H9 (cell line): Measurements from ENCODE around the gene PGGHG. TPM values are rescaled to one million over a fixed set of nuclear protein-coding genes. Genes with fewer than 3 reads are reported as not detected.

Source experiments
- DNase-seq: peaks from one replicate; pipeline ENCODE4 v3.0.0-alpha.2; 2017
- H2AFZ ChIP-seq: one replicate; pipeline ENCODE4 v1.6.1; 2013; ENCODE audit warnings: mild to moderate bottlenecking, low read length, control low read depth, moderate library complexity
- H2AK5ac ChIP-seq: 2 replicates; pipeline ENCODE4 v1.6.1; 2013; ENCODE audit warnings: low read length, control low read depth, mixed read lengths; ENCODE audit not compliant: insufficient read length
- H2BK120ac ChIP-seq: one replicate; pipeline ENCODE4 v1.6.1; 2013; ENCODE audit warnings: low read depth, mild to moderate bottlenecking, low read length, control low read depth, inconsistent platforms; ENCODE audit not compliant: poor library complexity, severe bottlenecking
- H2BK12ac ChIP-seq: 2 replicates; pipeline ENCODE4 v1.6.1; 2013; ENCODE audit warnings: low read length, control low read depth, mixed read lengths, low read depth; ENCODE audit not compliant: insufficient read length
- H2BK15ac ChIP-seq: 2 replicates; pipeline ENCODE4 v1.6.1; 2013; ENCODE audit warnings: low read depth, low read length, control low read depth
- H2BK20ac ChIP-seq: one replicate; pipeline ENCODE4 v1.6.1; 2013; ENCODE audit warnings: low read depth, mild to moderate bottlenecking, low read length, control low read depth, inconsistent platforms; ENCODE audit not compliant: poor library complexity, severe bottlenecking
- H2BK5ac ChIP-seq: 2 replicates; pipeline ENCODE4 v1.6.1; 2013; ENCODE audit warnings: low read length, control low read depth, mixed read lengths; ENCODE audit not compliant: insufficient read length
- H3K14ac ChIP-seq: 2 replicates; pipeline ENCODE4 v1.6.1; 2013; ENCODE audit warnings: low read length, control low read depth; ENCODE audit not compliant: insufficient read depth
- H3K18ac ChIP-seq: 2 replicates; pipeline ENCODE4 v1.6.1; 2013; ENCODE audit warnings: low read depth, mild to moderate bottlenecking, mixed read lengths, low read length, control low read depth; ENCODE audit not compliant: insufficient read length
- H3K23ac ChIP-seq: 2 replicates; pipeline ENCODE4 v1.6.1; 2013; ENCODE audit warnings: low read length, control low read depth, mixed read lengths, low read depth; ENCODE audit not compliant: insufficient read length
- H3K23me2 ChIP-seq: 2 replicates; pipeline ENCODE4 v1.6.1; 2013; ENCODE audit warnings: low read depth, mild to moderate bottlenecking, mixed read lengths, low read length, control low read depth; ENCODE audit not compliant: insufficient read length, poor library complexity, severe bottlenecking
- H3K27ac ChIP-seq: 2 replicates; pipeline ENCODE4 v1.5.1; 2013; ENCODE audit warnings: low read length, control low read depth, mixed read lengths, low read depth; ENCODE audit not compliant: insufficient read length
- H3K27me3 ChIP-seq: 2 replicates; pipeline ENCODE4 v1.6.1; 2013; ENCODE audit warnings: low read length, control low read depth, inconsistent platforms; ENCODE audit not compliant: insufficient read depth
- H3K4ac ChIP-seq: 2 replicates; pipeline ENCODE4 v1.6.1; 2013; ENCODE audit warnings: low read depth, mild to moderate bottlenecking, control low read depth, inconsistent platforms, low read length, moderate library complexity
- H3K4me1 ChIP-seq: 2 replicates; pipeline ENCODE4 v1.6.1; 2013; ENCODE audit warnings: low read length, control low read depth, inconsistent platforms; ENCODE audit not compliant: insufficient read depth
- H3K4me2 ChIP-seq: 2 replicates; pipeline ENCODE4 v1.6.1; 2013; ENCODE audit warnings: low read length, control low read depth, mixed read lengths; ENCODE audit not compliant: insufficient read length, insufficient read depth
- H3K56ac ChIP-seq: 2 replicates; pipeline ENCODE4 v1.6.1; 2013; ENCODE audit warnings: low read depth, mild to moderate bottlenecking, mixed read lengths, low read length, control low read depth; ENCODE audit not compliant: insufficient read length
- H3K79me1 ChIP-seq: 2 replicates; pipeline ENCODE4 v1.6.1; 2013; ENCODE audit warnings: low read depth, mild to moderate bottlenecking, moderate library complexity, low read length, control low read depth, inconsistent platforms; ENCODE audit not compliant: insufficient read depth, poor library complexity, severe bottlenecking
- H3K79me2 ChIP-seq: 2 replicates; pipeline ENCODE4 v1.6.1; 2013; ENCODE audit warnings: low read length, control low read depth, inconsistent platforms; ENCODE audit not compliant: insufficient read depth
- H3K9ac ChIP-seq: 2 replicates; pipeline ENCODE4 v1.6.1; 2013; ENCODE audit warnings: low read length, control low read depth, mixed read lengths; ENCODE audit not compliant: insufficient read length; ENCODE audit errors: extremely low read depth
- H3K9me3 ChIP-seq: one replicate; pipeline ENCODE4 v1.6.1; 2013; ENCODE audit warnings: low read depth, low read length, inconsistent platforms; ENCODE audit not compliant: control insufficient read depth
- H3T11ph ChIP-seq: one replicate; pipeline ENCODE4 v1.6.1; 2013; ENCODE audit warnings: mild to moderate bottlenecking, low read length, control low read depth, inconsistent platforms
- H4K20me1 ChIP-seq: one replicate; pipeline ENCODE4 v1.6.1; 2013; ENCODE audit not compliant: control insufficient read depth, insufficient read length, insufficient read depth
- H4K5ac ChIP-seq: 2 replicates; pipeline ENCODE4 v1.6.1; 2013; ENCODE audit warnings: low read depth, mild to moderate bottlenecking, mixed read lengths, low read length, control low read depth; ENCODE audit not compliant: insufficient read length
- H4K8ac ChIP-seq: replicated peaks from 2 replicates; pipeline ENCODE4 v1.6.1; 2013; ENCODE audit warnings: low read length, control low read depth, mixed read lengths, low read depth; ENCODE audit not compliant: insufficient read length
- H4K91ac ChIP-seq: 2 replicates; pipeline ENCODE4 v1.6.1; 2013; ENCODE audit warnings: low read depth, mild to moderate bottlenecking, moderate library complexity, mixed read lengths, low read length, control low read depth; ENCODE audit not compliant: insufficient read length
- H3K27ac Mint-ChIP-seq, 3 experiments: 2 replicates in 2 of 3; 3 replicates in 1 of 3; pipeline ENCODE4 v1.8.0; 2020 to 2021; ENCODE audit warnings: mixed read lengths in 3 of 3, mild to moderate bottlenecking in 1 of 3, moderate library complexity in 1 of 3
- H3K27me3 Mint-ChIP-seq: 2 replicates; pipeline ENCODE4 v1.8.0; 2021; ENCODE audit warnings: low read depth, mild to moderate bottlenecking, moderate library complexity, mixed read lengths
- H3K36me3 Mint-ChIP-seq, 3 experiments: 2 replicates in 2 of 3; 3 replicates in 1 of 3; pipeline ENCODE4 v1.8.0; 2020 to 2021; ENCODE audit warnings: low read depth in 3 of 3, mixed read lengths in 3 of 3; ENCODE audit not compliant: insufficient read depth in 1 of 3
- H3K4me1 Mint-ChIP-seq, 2 experiments: 2 replicates each; pipeline ENCODE4 v1.8.0; 2020; ENCODE audit warnings: mixed read lengths in 2 of 2
- H3K4me3 Mint-ChIP-seq, 2 experiments: 2 replicates in 1 of 2; 3 replicates in 1 of 2; pipeline ENCODE4 v1.8.0; 2020 to 2021; ENCODE audit warnings: mild to moderate bottlenecking in 2 of 2, mixed read lengths in 2 of 2, moderate library complexity in 1 of 2
- H3K9me3 Mint-ChIP-seq, 2 experiments: 2 replicates in 1 of 2; 3 replicates in 1 of 2; pipeline ENCODE4 v1.8.0; 2020; ENCODE audit warnings: mild to moderate bottlenecking in 2 of 2, mixed read lengths in 2 of 2, moderate library complexity in 1 of 2
- CTCF ChIP-seq: fragments of 200-600 bp; sonication (generic); conservative IDR thresholded peaks from 3 replicates; pipeline ENCODE4 v1.8.0; 2021; ENCODE audit warnings: antibody characterized with exemption, mild to moderate bottlenecking
- WGBS: extraction: QIAGEN DNeasy Blood & Tissue Kit; methylation state at CpG from one replicate; pipeline ENCODE4 v1.1.7; 2013; ENCODE audit warnings: missing lambda C conversion rate, low lambda C conversion rate, mixed read lengths; ENCODE audit not compliant: insufficient read length; ENCODE audit errors: extremely low coverage; 5-methylcytosine and 5-hydroxymethylcytosine counted together
- total RNA-seq: library from RNA; stranded (reverse); gene quantifications from 2 replicates; pipeline ENCODE4 v1.2.1, GENCODE V29; 2021

PGGHG gene
- total RNA-seq, 1 experiment from 2014 or later, result 58.3 TPM

DNA sequence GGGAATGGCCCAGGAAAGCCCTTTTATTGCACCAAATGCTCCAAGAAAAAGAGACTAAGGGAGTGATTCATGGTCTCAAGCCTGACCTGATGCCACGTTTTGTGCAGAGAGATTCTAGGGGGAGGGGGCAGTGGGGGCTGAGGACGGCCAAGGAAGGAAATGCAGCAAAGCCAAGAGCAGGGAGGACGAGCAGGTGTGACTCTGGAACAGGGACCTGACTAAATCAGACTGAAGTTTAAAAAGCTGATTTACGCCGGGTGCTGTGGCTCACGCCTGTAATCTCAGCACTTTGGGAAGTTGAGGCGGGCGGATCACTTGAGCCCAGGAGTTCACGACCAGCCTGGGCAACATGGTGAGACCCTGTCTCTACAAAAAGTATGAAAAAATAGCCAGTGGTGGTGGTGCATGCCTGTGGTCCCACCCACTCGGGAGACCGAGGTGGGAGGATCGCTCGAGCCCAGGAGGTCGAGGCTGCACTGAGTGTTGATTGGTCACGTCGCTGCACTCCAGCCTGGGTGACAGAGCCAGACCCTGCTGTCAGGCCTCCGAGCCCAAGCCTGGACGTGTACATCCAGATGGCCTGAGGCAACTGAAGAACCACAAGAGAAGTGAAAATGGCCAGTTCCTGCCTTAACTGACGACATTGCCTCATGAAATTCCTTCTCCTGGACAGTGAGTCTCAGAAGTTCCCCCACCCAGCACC lies 42.6 kb downstream of the PGGHG start:
- no peaks in the 10 kb centered on the region for H3K27me3 ChIP-seq
- peaks cover 33 to 41% of the 10 kb centered on the region in 2 experiments for H3K4me1 Mint-ChIP-seq
- no peak overlapping the region for H3K4me2 ChIP-seq
- H3K27ac ChIP-seq, result no peak overlapping the region
- no peaks in the 10 kb centered on the region for H3K79me1 ChIP-seq
- H3K56ac ChIP-seq, result no peak overlapping the region
- no peak overlapping the region for H3K4me3 Mint-ChIP-seq
- WGBS, result no CpG with 5 or more reads among the region's 19 CpGs
- no peak overlapping the region for H2BK15ac ChIP-seq
- no peak overlapping the region for H2BK5ac ChIP-seq
- no peak overlapping the region for H2BK12ac ChIP-seq
- no peaks in the 10 kb centered on the region for H3K79me2 ChIP-seq
- DNase-seq, result peak; percentile 27
- no peak overlapping the region for H3K18ac ChIP-seq
- H4K20me1 ChIP-seq, result no peaks in the 10 kb centered on the region
- TF ChIP-seq CTCF, result no peak
- H3T11ph ChIP-seq, result no peak overlapping the region
- H3K9me3 Mint-ChIP-seq, result peaks cover 21 to 25% of the 10 kb centered on the region in 2 experiments
- no peak overlapping the region for H2BK20ac ChIP-seq
- no peaks in the 10 kb centered on the region for H3K23me2 ChIP-seq
- H3K27me3 Mint-ChIP-seq, result peaks cover 3% of the 10 kb centered on the region
- no peak overlapping the region for H3K9ac ChIP-seq
- H4K8ac ChIP-seq, result no peak overlapping the region
- H2AFZ ChIP-seq, result no peak overlapping the region
- H3K14ac ChIP-seq, result no peak overlapping the region
- H3K36me3 Mint-ChIP-seq, result peaks cover 4 to 38% (median 11%) of the 10 kb centered on the region in 3 experiments; a peak in 6 of 7 replicates
- no peak overlapping the region for H2AK5ac ChIP-seq
- no peak overlapping the region for H2BK120ac ChIP-seq
- H3K23ac ChIP-seq, result no peak overlapping the region
- H3K4me1 ChIP-seq, result peaks cover 11% of the 10 kb centered on the region; the same call in 1 of the 2 replicates
- H3K27ac Mint-ChIP-seq, result no peak overlapping the region; a peak in 1 of 7 replicates
- H3K9me3 ChIP-seq, result no peaks in the 10 kb centered on the region
- no peak overlapping the region for H4K5ac ChIP-seq
- H4K91ac ChIP-seq, result no peak overlapping the region
- H3K4ac ChIP-seq, result no peak overlapping the region
